GM21390 (cell line): ENCODE data around the gene SRSF9.

Experiments used
- ATAC-seq: cut with Tn5 transposase; IDR thresholded peaks from one replicate; pipeline ENCODE4 v1.9.1; 2021; ENCODE audit not compliant: unreplicated experiment

The SRSF9 gene

DNA sequence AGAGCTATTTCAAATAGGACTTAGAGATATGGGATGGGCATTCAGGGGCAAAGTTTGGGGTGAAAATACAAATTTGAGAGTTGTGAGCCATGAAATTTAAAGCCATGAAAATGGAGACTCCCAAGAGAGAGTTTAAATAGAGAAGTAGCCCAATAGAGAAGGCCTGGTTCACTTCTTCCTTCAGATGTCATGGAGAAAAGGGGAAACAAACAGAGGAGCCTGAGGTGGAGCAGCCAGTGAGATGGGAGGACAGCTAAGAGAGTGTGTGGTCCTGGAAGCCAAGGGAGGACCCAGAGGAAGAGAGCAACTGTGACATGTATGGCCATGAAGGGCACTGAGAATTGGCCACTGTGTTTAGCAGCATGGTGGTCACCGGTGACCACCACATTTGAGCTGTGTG lies 14.1 kb upstream of the SRSF9 start:
- ATAC-seq, result no peak

DNA sequence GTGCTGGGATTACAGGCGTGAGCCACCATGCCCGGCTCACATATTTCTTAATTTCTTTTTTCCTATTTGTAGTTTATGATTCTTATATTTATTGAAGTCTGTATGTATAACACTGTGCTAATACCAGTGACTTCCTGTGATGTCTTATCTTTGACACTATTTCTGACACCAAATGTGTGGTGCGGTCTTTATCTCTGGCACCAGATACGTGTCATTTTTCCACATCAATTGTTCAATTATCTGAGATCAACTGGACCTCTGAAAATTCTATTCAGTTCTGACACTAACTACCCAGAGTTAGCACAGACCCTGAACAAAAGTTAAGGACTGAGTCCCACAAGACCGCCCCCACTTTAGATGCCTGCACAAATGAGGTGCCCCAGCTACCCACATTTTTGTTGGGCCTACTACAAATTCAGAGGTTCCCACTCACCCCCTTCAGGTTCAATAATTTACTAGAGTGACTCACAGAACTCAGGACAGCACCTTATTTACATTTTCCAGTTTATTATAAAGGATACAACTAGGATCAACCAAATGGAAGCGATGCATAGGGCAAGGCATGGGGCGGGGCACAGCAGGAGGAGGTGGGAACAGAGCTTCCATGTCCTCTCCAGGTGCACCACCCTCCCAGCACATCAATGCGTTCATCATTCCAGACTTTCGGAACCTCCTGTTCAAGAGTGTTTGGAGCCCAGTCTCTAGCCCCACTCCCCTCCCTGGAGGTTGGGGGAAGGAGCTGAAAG lies 11.6 kb upstream of the SRSF9 start:
- no peak for ATAC-seq

DNA sequence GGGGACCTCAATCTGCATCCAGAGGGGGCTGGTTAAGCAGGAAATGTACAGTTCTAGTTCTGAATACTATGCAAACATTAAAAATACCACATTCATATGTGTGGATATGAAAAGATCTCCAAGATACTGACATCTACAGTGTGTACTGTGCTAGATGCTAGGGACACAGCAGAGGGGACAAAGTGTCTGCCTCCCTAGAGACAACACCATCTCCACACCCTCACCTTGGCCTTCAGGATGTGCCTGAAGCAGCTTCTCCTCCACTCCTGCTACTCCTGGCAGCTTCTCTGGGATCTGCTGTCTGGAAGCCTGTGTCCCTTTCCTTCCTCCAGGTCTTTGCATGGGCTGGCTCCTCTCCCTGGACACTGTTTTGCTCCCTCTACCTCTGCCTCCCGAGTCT lies 10.7 kb upstream of the SRSF9 start:
- ATAC-seq, result no peak

DNA sequence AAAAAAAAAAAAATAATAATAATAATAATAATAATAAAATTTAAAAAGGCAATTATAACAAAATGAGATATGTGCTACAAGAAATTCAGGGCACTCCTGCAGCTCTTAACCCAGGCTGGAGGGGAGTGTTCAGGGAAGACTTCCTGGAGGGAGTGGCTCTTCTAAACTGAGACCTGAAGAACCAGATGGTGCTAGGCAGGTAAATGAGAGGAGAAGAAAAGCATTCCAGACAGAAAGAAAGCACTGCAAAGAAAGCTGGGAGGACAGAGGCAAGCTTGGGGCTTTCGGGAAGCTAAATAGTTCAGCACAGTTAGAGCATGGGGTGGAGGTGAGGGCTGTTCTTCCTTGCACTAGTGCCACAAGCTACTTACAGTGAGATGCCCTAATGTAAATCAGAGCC lies 9.9 kb upstream of the SRSF9 start:
- no peak for ATAC-seq

DNA sequence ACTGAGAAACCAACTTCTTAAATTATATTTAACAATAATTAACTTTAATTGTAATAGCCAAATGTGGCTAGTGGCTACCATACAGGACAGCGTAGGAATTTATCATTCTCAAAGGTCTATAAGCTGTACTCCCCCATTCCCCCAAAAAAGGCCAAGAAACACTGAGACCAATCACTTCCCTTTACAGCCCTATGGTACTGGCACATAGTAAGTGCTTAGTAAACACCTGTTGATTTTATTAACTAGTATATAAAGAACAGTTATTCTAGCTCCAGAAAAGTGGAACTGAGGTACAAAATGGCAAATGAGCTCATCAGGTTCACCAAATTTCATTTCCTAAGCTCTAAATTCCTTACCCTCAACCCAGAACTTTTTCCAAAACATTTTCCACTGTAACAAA lies 6.1 kb upstream of the SRSF9 start:
- ATAC-seq, result no peak

DNA sequence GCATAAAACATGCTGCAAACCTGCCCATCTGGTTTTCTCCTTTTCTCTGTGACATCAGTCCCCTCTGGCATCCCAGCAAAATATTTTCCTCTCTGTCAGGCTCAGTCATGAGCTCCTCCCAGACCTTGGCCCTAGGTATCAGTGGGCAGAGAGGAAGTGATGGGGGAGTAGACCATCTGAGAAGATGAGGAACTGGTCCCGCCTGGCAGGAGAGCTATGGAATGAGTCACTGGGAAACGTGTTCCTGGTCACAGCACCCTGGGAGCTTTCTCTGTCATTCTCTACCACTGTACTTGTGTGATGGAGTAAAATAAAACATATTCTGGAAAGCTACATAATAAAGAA lies 5.0 kb upstream of the SRSF9 start:
- ATAC-seq, result no peak

DNA sequence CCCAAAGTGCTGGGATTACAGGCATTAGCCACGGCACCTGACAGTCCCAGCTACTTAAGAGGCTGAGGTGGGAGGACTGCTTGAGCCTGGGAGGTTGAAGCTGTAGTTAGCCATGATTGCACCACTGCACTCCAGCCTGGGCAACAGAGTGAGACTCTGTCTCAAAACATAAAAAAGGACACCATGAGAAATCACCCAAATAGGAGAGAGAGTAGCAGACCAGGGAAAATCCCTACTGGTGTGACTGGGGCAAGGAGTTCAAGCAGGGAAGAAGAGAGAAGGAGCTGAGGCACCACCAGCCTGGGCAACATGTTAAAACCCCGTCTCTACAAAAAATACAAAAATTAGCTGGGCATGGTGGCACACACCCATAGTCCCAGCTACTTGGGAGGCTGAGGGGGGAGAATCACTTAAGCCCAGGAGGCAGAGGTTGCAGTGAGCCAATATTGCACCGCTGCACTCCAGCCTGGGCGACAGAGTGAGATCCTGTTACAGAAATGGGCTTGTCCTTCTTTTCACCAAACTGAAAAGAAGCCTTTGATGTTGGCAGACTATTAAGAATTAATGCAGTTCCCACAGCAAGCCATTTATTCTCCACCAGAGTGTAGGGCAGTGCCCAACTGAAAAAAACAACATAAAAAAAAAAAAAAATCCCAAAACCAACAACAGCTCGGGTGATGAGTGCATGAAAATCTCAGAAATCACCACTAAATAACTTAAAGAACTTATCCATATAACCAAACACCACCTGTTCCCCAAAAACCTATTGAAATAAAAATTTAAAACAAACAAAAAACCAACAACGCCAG lies 4.5 kb upstream of the SRSF9 start:
- ATAC-seq, result no peak

DNA sequence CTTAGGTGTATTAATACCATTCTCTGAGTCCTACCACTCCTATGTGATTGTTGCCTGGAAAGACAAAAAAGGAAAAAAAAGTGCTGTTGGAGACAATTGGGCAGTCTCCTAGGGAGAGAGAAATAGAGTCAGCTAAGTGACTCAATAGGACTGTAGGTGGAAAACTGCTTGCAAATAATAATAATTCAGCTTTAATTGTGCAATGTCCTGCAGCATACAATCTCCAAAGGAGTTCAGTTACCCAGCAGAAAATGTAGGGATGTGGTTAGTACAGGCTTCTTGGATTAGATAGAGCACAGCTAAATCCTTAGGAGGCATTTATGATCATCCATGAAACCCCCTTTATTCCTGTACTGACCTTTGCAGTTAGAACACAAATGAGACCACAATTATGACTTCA lies 3.0 kb upstream of the SRSF9 start:
- ATAC-seq, result no peak

DNA sequence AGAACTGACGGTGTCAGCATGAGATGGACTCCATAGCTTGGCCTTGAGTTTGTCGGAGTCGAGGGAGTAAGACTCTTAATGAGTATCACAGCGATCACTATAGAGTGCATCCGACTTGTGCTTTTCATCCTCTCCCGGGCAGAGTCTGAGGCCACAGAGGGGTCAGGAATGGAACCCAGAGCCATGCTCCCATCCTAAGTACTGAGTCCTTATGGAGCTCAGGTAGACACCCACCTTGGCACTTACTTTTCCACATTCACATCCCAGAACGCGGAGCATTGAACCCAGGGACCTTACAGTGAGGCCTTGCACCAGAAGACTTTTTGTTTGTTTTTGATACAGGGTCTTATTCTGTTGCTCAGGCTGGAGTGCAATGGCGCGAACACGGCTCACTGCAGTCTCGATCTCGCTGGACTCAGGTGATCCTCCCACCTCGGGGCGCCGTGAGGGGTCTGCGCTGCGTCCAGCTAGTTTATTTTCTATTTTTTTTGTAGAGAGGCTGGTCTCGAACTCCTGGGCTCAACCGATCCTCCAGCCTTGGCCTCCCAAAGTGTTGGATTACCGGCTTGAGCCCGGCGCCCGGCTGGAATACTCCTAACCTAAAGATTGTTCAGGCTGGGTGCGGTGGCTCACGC lies 719 bp upstream of the SRSF9 start:
- peak; percentile 21 for ATAC-seq

DNA sequence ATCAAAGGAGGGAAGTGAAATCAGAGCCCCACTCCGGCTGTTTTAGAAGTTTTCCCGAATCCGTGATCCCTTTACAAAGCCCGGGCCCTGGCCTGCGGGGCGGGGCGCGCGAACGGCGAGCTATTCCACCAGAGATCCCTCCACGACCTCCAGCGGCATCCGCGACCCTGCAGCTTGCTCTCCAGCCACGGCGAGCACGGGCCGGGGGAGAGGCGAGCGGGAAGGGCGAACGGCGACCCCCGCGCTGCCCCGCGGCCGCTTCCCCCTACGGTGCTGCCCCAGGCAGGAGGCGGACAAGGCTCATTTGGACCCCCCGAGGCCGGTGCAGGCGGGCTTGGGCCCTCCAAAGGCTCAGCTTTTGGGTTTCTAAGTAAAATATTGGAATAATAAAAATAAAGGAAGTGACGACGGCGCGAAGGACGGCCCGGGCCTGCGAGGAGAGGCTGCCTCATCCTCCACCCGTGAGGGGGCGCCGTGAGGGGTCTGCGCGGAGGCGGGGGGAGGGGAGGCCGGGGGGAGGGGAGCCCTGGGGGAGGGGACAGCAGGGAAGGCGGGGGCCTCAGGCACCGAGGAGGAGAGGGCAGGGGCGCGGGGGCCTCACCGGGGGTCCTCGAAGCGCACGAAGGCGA lies 613 bp downstream of the SRSF9 start:
- peak; percentile 14 for ATAC-seq

DNA sequence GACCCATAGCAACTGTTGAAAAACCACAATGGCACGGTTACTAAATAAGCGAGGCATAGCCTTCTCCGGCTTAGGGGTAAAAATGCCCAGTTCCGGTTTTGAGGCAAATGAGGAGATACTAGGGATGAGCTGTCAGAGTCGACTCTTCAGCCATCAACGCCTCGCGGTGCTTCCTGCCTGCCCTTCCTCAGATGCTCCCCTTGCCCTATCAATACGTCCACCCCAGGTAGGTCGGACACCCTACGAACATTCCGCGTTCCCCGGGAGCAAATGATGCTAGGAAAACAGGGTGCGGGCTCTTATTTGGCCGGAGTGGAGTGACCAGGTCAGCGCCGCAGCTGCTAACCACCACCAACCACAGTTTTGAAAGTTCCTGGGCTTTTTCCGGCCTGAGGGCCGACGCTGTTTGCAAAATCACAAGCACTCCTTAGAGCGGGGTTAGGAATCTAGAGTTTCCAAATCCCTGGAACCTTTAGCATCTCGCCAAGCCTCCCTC lies 1.2 kb downstream of the SRSF9 start:
- no peak for ATAC-seq

DNA sequence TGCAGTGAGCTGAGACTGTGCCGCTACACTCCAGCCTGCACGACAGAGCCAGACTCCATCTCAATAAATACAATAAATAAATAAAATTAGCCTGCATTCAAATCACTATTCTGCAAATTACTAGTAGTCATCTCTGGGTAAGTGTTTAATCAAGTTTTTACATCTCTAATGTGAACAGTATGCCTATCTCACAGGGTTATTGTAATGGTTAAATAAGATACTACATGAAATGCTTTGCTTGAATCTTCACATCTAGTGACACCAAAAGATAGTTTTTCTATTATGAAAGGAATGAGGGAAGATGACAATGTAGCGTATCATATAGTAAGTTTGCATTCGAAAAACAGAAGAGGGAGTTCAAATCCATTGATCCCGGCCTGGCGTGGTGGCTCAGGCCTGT lies 2.1 kb downstream of the SRSF9 start:
- no peak for ATAC-seq

DNA sequence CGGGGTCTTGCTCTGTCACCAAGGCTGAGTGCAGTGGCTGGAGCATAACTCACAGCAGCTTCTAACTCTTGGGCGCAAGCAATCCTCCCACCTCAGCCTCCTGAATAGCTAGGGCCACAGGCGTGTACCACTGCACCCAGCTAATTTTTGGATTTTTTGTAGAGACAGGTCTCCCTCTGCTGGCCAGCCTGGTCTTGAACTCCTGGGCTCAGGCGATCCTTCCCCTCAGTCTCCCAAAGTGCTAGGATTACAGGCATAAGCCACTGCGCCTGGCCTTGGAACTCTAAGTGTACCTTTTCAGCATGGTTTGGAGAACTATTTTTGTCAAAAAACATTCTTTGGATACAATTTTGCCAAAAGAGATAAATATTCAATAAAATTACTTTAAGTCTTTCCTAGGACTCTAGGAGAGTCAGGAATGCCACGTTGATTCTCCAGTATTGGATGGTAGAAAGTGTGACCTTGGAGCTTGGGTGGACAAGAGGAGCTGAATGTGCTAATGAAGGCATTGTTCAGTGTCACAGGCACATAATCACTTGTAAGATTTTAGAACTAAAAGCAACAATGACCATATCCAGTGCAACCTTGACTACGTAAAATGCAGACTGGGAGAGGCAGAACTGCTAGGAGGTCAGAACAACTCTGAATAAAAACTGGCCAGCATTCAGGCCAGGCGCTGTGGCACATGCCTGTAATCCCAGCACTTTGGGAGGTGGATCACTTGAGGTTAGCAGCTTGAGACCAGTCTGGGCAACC lies 2.8 kb downstream of the SRSF9 start:
- ATAC-seq, result no peak

DNA sequence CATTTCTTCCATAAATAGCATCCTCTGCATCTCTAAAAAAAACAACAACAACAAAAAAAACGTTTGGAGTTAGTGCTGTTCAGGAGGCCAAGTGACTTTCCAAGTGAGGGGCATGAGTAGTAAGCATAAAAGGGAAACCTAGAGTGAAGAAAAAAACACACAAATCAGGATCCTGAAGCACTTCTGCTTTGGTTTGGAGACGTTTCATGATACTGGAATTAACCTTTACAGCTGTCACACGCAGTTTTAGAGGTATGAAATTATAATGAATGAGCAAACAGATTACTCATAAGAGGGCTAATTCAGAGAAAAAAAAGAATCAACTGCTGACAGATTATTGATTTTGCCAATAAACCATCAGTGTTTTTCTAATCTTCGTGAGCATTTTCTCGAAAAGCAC lies 3.8 kb downstream of the SRSF9 start:
- ATAC-seq, result no peak

DNA sequence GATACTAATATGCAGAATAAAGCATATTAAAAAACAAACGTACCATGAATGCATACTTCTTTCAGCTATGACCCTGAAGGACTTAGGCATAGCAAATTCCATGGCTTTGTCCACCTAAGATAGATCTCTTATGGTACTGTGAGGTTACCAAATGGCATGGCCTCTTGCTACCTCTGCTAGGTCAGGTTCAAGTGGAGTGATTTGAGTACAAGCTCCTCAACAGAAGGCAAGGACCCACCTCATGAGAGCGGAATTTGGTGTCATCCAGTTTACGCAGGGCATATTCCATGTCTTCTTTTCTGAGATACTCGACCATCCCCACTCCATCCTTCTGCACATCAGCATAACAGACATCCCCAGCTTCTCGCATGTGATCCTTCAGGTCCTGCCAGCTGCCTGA lies 5.8 kb downstream of the SRSF9 start:
- no peak for ATAC-seq

DNA sequence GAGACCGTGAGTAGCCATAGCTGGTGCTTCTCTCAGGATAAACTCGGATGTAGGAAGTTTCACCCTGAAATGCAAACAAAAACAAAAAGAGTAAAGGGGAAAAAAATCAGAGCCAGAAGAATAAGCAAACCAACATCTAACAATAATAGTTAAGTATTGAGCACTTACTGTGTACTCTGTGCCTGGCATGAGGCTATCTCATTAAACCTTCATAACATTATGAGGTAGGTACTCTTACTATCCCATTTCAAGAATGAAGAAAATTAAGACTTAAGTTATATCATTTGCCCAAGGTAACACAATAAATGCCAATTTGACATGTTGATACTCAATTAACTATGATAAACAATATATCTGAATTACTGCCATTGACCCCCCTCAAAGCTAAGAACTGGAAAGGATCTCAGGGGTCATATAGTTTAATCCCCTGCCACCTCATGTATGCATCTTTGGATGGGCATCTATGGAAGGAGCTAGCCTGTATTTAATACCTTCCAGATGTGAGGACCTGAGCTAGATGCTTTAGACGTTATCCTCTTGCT lies 7.4 kb downstream of the SRSF9 start:
- ATAC-seq, result no peak

DNA sequence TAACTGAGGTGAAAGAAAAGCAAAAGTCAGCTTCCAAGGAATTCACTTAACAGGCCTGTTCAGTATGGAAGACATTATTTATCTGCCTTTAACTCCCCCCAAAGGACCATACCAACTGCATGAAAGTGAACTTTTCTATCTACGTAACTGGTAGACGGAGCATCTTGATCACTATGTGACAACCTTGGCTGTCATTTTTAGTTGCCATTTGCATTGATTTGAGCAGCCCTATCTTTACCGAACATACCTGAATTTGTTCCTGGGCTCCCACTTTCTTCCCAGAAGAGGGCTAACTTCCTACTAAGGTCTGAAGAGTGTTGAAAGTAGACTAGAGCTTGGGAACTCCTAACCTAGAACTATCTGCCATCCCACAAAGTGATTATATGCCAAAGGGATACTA lies 9.4 kb downstream of the SRSF9 start:
- ATAC-seq, result no peak

DNA sequence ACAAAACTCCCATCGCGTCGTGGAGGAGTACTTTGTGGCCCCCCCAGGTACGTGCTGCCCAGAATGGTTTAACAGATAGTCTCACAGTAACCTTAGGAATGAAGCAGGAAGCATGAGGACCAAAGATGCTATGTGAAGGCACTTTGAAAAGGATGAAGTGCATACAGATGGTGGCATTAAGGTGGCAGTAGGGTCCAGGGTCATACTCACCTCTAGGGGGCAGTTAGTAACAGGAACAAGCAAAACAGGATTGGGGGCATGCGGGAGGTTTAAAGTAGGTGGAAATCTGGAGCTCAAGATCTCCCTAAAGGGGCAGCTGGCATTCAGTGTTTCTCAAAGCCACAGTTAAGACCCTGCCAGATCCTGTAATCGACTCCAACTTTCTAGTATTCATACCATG lies 12.4 kb downstream of the SRSF9 start:
- no peak for ATAC-seq

DNA sequence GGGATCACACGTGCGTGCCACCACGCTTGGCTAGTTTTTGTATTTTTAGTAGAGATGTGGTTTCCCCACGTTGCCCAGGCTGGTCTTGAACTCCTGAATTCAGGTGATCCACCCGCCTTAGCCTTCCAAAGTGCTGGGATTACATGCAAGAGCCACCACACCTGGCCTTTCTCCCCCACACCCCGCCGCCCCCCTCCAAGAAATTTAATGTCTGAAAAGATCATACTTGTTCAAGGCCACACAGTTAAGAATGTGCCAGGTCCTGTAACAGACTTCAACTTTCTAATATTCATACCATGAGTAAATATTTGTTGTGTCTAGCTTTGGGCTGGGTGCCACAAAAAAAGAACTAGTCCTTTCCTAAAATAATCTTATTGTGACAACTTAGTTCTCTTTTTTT lies 14.2 kb downstream of the SRSF9 start:
- no peak for ATAC-seq

DNA sequence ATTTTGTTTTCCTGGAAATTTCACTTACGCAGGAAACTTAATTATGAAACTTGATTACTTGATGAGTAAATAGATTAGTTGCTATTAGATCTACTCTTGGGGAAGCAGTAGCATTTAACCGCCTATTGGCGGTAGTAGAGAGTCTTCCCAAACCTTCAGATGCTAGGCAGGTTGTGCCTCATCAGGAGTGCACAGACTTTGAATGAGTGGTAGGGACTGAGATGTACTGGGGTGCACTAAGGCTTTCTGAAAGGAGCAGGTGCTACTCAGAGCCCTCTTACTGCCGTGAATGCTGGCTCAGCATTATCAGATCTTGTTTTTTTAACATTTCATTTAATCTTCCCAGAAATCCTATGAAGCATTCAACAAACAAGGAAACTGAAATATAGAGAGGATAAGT lies 15.6 kb downstream of the SRSF9 start:
- no peak for ATAC-seq
